HG03280 (cell line): ENCODE results near the gene RHBDD3.

Experiments used
- ATAC-seq: cut with Tn5 transposase; IDR thresholded peaks from one replicate; pipeline ENCODE4 v1.9.1; 2021; ENCODE audit warnings: mild to moderate bottlenecking, moderate library complexity; ENCODE audit not compliant: unreplicated experiment

The RHBDD3 gene

GRCh38 chr22:29269731-29270474, 2.1 kb upstream of the RHBDD3 start:
- ATAC-seq, result no peak

GRCh38 chr22:29269230-29269604, 1.4 kb upstream of the RHBDD3 start:
- no peak for ATAC-seq

GRCh38 chr22:29268511-29269229, 889 bp upstream of the RHBDD3 start:
- peak; percentile 22 for ATAC-seq

- ATAC-seq, result peak; percentile 34
These were observed 321 bp downstream of the RHBDD3 start for GRCh38 chr22:29267462-29267857.

- ATAC-seq, result no peak
These were observed 968 bp downstream of the RHBDD3 start for GRCh38 chr22:29266564-29267461.

- no peak for ATAC-seq
These were observed 1.9 kb downstream of the RHBDD3 start for GRCh38 chr22:29265929-29266328.

- ATAC-seq, result no peak
These were observed 2.5 kb downstream of the RHBDD3 start for GRCh38 chr22:29265305-29265704.

GRCh38 chr22:29263791-29264276, 3.9 kb downstream of the RHBDD3 start:
- no peak for ATAC-seq

- no peak for ATAC-seq
These were observed 7.0 kb downstream of the RHBDD3 start for GRCh38 chr22:29260601-29261315.

GRCh38 chr22:29260031-29260560, 7.7 kb downstream of the RHBDD3 start:
- no peak for ATAC-seq

- ATAC-seq, result no peak
These were observed 8.4 kb downstream of the RHBDD3 start for GRCh38 chr22:29259253-29259899.

- no peak for ATAC-seq
These were observed 9.2 kb downstream of the RHBDD3 start for GRCh38 chr22:29258407-29259252.

- no peak for ATAC-seq
These were observed 10.0 kb downstream of the RHBDD3 start for GRCh38 chr22:29257751-29258181.

- ATAC-seq, result no peak
These were observed 11.0 kb downstream of the RHBDD3 start for GRCh38 chr22:29256606-29257325.

- ATAC-seq, result no peak
These were observed 12.6 kb downstream of the RHBDD3 start for GRCh38 chr22:29255064-29255621.

- no peak for ATAC-seq
These were observed 13.5 kb downstream of the RHBDD3 start for GRCh38 chr22:29254286-29254660.

- no peak for ATAC-seq
These were observed 14.1 kb downstream of the RHBDD3 start for GRCh38 chr22:29253561-29254285.
